Skeletal muscle satellite cell (primary cell): ENCODE data around the gene ADAMTS3.
A peak's percentile ranks its signal among the peaks of the same experiment; 100 is the strongest.

Experiments used
- H3K27me3 ChIP-seq: 2 replicates; pipeline ENCODE4 v1.7.0; 2013; ENCODE audit warnings: low read length; ENCODE audit not compliant: control insufficient read depth, insufficient read depth
- H3K36me3 ChIP-seq: 2 replicates; pipeline ENCODE4 v1.7.0; 2013; ENCODE audit warnings: mild to moderate bottlenecking, control low read depth, low read length; ENCODE audit not compliant: insufficient read depth
- H3K4me1 ChIP-seq: 2 replicates; pipeline ENCODE4 v1.7.0; 2013; ENCODE audit warnings: low read length; ENCODE audit not compliant: control insufficient read depth, insufficient read depth
- H3K4me2 ChIP-seq: 2 replicates; pipeline ENCODE4 v1.7.0; 2013; ENCODE audit warnings: mild to moderate bottlenecking, low read length
- H3K4me3 ChIP-seq: 2 replicates; pipeline ENCODE4 v1.7.0; 2013; ENCODE audit warnings: low read length
- H3K9ac ChIP-seq: 2 replicates; pipeline ENCODE4 v1.7.0; 2013; ENCODE audit warnings: mild to moderate bottlenecking, low read depth, low read length, moderate library complexity
- H3K9me3 ChIP-seq: replicated peaks from 2 replicates; pipeline ENCODE4 v1.7.0; 2013; ENCODE audit warnings: mild to moderate bottlenecking, control low read depth, low read length

ADAMTS3 gene

DNA sequence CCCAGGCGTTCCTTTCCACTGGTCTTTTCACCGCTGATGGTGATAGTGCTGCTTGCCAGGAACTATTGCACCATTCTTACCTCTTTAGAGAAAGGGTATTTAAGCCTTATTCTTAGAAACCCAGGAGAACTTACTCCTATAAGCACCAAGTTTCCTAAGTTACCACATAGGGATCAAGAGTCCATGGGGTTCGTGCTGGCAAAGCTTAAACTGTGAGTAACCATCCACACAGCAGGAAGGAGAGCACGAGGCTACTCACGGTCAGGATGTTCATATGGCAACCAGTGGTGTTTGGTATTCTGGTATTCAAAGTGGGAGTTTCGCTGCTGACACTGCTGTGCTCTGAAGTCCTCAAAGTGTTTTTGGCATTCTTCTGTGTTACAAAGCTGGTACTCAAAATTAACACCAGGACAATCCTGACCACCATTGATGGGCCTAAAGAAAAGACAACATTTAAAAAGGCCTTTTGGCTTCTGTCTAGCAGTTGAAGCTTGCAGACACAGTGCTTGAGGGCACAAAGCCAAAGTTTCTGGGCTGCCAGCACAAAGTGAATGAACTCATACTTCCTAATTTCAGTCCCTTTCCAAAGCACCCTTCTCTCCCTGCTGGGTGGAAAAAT is 256.9 kb downstream of the ADAMTS3 start:
- H3K36me3 ChIP-seq = no peaks in the 10 kb centered on the region
- peaks cover 30% of the 10 kb centered on the region for H3K4me1 ChIP-seq
- H3K27me3 ChIP-seq = no peaks in the 10 kb centered on the region
- H3K9me3 ChIP-seq = no peaks in the 10 kb centered on the region
- H3K4me2 ChIP-seq = peak overlapping the region; percentile 67
- H3K9ac ChIP-seq = peak overlapping the region; percentile 15
- H3K4me3 ChIP-seq = no peak overlapping the region

DNA sequence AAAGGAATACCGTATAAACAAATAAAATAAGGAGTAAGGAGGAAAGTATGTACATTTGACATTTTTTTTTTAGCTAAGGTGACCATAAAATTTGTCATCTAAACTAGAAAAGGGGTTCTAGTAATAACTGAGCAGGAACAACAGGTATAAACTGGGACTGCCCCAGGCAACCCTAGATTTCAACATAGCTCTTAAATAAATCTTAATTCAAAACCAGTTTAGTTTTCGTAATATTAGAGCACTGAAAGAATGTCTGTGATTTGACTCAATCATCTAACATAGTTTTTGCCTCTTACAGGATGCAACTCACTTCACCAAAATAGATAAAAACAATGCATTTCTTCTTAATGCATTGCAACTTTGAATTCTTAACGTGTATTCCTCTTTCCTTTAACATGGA is 257.7 kb downstream of the ADAMTS3 start:
- Histone ChIP-seq H3K9me3 (no peaks in the 10 kb centered on the region), H3K36me3 (no peaks in the 10 kb centered on the region), H3K4me1 (peaks cover 30% of the 10 kb centered on the region), H3K4me2 (no peak overlapping the region), H3K27me3 (no peaks in the 10 kb centered on the region), H3K9ac (no peak overlapping the region), H3K4me3 (no peak overlapping the region)

DNA sequence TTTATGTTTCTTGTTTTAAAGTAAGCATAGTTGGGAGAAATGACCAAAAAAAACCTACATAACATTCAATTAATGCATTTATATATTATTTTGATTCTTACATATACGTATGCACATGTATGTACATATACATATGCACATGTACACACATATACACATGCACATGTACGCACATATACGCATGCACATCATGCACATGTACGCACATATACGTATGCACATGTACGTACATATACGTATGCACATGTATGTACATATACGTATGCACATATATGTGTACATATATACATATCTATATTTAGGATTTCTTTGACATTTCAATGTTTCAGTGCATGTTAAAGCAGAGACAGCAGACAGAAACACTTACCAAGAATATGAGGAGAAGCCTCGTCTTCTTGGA is 263.4 kb downstream of the ADAMTS3 start:
- no peak overlapping the region for H3K4me2 ChIP-seq
- no peaks in the 10 kb centered on the region for H3K36me3 ChIP-seq
- no peak overlapping the region for H3K4me3 ChIP-seq
- H3K4me1 ChIP-seq = no peaks in the 10 kb centered on the region
- no peaks in the 10 kb centered on the region for H3K27me3 ChIP-seq
- H3K9ac ChIP-seq = no peak overlapping the region
- no peaks in the 10 kb centered on the region for H3K9me3 ChIP-seq

DNA sequence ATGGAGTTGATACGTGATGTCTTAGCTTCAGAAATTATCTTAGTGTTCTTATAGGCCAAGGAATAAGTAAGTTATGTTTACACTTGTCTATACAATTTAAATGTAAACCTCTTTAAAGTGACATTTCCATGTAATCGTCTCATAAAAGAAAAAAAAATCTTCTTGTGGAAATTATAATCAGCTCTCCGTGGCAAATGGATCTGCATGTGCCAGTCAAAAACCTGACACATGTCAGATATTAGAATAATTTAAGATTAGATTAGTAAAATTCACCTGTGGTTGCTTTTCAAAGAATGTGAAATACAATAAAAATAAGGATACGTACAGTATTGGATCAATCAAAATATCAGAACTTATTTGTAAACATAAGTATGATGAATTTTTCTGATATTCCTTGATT is 263.9 kb downstream of the ADAMTS3 start:
- no peaks in the 10 kb centered on the region for H3K4me1 ChIP-seq
- H3K27me3 ChIP-seq = no peaks in the 10 kb centered on the region
- H3K9me3 ChIP-seq = no peaks in the 10 kb centered on the region
- H3K4me3 ChIP-seq = no peak overlapping the region
- no peak overlapping the region for H3K4me2 ChIP-seq
- no peak overlapping the region for H3K9ac ChIP-seq
- H3K36me3 ChIP-seq = no peaks in the 10 kb centered on the region

DNA sequence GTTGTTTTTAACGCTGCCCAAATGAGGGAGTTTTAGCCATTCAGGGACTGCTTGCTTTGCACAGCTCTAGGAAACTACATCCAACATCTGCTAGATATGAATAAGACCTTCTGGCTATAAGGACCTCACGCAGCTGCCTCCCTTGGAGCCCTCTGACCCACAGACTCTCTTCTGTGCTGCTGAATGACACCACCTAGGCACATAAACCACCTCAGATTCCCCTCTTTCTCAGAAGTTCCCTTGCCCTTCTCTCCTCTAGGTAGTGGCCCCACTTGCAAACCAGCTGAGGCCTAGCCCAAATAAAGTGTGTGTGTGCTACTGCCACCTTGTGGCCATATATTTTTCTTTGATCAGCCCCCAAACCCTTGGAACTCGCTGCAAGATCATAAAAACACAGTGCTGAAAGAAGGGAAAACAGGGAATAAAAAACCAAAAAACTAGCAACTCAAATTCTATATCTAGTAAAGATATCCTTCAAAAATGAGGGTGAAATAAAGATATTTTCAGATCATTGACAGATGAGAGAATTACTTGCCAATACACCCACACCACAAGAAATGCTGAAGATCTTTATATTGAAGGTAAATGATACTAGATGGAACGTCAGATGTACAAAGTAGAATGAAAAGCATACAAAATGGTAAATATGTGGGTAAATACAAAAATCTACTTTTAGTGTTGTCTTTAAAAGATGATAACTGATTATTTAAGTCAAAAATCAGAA is 265.9 kb downstream of the ADAMTS3 start:
- no peaks in the 10 kb centered on the region for H3K36me3 ChIP-seq
- no peaks in the 10 kb centered on the region for H3K27me3 ChIP-seq
- no peaks in the 10 kb centered on the region for H3K4me1 ChIP-seq
- H3K4me3 ChIP-seq = no peak overlapping the region
- no peaks in the 10 kb centered on the region for H3K9me3 ChIP-seq
- H3K4me2 ChIP-seq = no peak overlapping the region
- H3K9ac ChIP-seq = no peak overlapping the region

DNA sequence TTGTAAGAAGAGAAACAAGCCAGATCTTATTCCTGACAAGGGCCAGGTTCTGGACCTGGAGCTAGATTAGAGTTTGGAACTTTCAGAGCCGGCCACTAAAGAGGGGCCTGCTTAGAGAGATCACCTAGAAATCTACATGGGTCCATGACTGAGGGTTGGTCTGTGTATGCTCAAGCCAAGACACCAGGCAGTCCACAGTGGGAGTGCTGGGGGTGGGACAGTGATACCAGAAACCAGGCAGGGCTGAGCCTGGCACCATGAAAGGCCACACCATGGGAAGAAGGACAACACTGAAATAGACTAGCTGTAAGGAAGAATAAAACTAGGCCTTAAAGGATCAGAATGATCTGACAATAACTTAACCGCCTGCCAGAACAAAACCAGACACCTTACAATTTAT is 267.3 kb downstream of the ADAMTS3 start:
- Histone ChIP-seq H3K4me2 (no peak overlapping the region), H3K4me1 (no peaks in the 10 kb centered on the region), H3K9me3 (no peaks in the 10 kb centered on the region), H3K9ac (no peak overlapping the region), H3K36me3 (no peaks in the 10 kb centered on the region), H3K4me3 (no peak overlapping the region), H3K27me3 (no peaks in the 10 kb centered on the region)

DNA sequence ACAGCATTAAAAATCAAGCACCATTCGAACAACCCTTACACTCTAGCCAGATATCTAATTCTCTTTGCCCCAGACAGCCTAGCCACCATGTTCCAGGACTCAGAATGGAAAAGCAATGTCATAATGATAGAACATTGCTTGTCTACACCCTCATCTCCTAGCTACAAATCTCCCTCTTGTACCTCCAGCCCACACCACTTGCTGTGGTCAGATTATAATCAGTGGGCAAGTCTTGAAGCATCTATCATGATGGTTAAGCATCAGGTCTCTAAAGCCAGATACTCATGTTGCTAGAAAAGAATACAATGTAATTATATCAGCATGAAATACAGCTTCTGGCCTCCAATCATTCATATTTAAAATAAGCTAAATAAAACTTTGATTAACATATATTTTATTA is 268.9 kb downstream of the ADAMTS3 start:
- Histone ChIP-seq H3K27me3 (no peaks in the 10 kb centered on the region), H3K4me3 (no peak overlapping the region), H3K4me1 (no peaks in the 10 kb centered on the region), H3K9ac (no peak overlapping the region), H3K4me2 (no peak overlapping the region), H3K9me3 (no peaks in the 10 kb centered on the region), H3K36me3 (no peaks in the 10 kb centered on the region)

DNA sequence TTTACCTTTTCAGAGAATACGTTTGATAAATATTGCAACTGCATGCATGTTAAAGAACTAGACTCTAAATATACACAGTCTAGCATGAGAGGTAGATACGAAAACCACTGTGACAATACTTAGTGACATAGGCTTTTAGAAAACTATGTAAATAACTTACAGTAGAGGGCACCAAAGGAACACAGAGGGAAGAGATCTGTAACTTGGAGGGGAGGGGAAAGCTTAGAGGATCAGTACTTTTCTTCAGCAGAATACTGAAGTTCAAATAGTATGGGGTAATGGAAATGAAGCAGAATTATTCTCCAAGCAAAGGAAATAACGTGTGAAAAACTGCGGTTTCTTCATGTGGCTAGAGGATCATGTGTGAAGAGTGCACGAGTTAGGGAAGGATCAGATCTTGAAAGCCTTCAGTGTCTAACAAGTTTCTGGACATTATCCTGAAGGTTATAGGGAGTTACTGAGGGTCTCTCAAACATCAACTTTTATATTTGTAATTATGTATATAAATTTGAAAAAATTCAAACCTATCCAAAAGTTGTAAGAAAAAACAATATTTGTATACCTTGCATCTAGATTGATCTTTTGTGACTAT is 273.0 kb downstream of the ADAMTS3 start:
- Histone ChIP-seq H3K4me3 (no peak overlapping the region), H3K36me3 (no peaks in the 10 kb centered on the region), H3K9me3 (no peaks in the 10 kb centered on the region), H3K4me2 (no peak overlapping the region), H3K27me3 (peaks cover 7% of the 10 kb centered on the region), H3K4me1 (no peaks in the 10 kb centered on the region), H3K9ac (no peak overlapping the region)

DNA sequence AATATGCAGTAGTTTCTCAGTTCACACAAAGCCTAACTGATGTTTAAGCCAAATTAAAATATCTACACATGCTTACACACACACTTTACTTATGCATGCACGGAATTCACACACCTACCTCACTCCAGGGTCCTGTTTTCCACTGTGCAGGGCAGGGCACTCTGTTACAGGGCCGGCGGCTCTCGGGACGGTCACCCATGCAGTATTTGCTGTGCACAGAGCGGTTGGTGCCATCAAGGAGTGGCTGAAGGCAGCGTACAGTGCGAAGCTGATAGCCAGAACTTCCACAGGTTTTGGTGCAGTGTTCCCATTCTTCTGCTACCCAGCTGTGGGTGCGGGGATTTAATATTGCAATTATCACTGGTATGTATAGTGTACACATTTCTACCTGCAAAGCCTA is 278.3 kb downstream of the ADAMTS3 start:
- Histone ChIP-seq H3K27me3 (peaks cover 11% of the 10 kb centered on the region), H3K9me3 (no peaks in the 10 kb centered on the region), H3K4me3 (no peak overlapping the region), H3K36me3 (no peaks in the 10 kb centered on the region), H3K9ac (no peak overlapping the region), H3K4me1 (no peaks in the 10 kb centered on the region), H3K4me2 (no peak overlapping the region)

DNA sequence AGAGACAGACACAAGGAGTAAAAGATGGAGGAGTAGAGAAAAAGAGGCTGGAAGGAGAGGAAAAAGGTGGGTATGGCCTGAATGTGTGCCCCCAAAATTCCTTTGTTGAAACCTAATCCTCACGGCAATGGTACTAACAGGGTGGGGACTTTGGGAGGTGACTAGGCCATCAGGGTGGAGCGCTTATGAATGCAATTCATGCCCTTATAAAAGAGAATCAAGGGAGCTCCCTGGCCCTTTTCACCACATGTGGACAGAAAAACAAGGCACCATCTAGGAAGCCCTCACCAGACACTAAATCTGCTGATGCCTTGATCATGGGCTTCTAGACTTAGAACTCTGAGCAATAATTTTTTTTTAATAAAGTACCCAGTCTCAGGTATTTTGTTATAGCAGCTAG is 282.1 kb downstream of the ADAMTS3 start:
- Histone ChIP-seq H3K27me3 (peaks cover 4% of the 10 kb centered on the region), H3K36me3 (no peaks in the 10 kb centered on the region), H3K9ac (no peak overlapping the region), H3K4me3 (no peak overlapping the region), H3K4me2 (no peak overlapping the region), H3K4me1 (no peaks in the 10 kb centered on the region), H3K9me3 (no peaks in the 10 kb centered on the region)

DNA sequence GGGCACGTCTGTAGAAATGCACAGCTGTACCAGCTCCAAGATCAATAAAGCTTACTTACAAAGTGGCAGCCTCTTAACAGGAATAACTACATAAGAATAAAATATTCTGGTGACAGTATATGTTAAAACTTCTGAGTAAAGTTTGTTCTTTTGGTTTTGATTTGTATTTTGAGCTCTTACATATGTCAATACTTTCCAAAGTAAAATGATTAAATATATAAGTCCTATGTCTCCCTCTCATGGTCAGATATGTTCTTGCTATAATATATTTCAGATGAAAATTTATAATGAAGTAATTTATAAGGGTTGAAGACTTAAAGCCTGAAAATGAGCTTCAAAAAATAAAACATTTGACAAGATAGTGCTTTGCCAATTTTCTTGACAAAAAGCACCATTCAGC is 282.8 kb downstream of the ADAMTS3 start:
- H3K4me1 ChIP-seq = no peaks in the 10 kb centered on the region
- no peak overlapping the region for H3K4me2 ChIP-seq
- no peaks in the 10 kb centered on the region for H3K9me3 ChIP-seq
- H3K9ac ChIP-seq = no peak overlapping the region
- no peaks in the 10 kb centered on the region for H3K36me3 ChIP-seq
- peaks cover 4% of the 10 kb centered on the region for H3K27me3 ChIP-seq
- H3K4me3 ChIP-seq = no peak overlapping the region

DNA sequence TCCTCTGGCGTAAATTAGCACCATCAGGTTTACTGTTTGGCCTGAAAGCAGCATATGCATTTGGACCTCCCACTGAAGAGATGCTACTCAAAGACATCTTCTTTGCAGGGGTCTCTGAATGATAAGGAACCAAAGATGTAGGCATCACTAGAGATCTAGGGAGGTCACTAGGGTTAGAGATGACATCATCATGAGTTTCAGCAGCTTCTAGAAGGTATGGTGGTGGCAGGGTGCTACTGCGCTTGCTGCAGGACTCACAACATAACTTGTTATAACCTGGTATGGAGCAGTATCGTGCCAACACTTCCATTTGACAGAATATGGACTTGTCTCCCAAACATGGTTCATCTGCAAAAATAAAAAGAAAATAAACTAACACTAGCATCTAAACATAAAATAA is 285.7 kb downstream of the ADAMTS3 start:
- H3K9ac ChIP-seq = no peak overlapping the region
- H3K9me3 ChIP-seq = no peaks in the 10 kb centered on the region
- no peaks in the 10 kb centered on the region for H3K36me3 ChIP-seq
- no peak overlapping the region for H3K4me3 ChIP-seq
- H3K4me1 ChIP-seq = no peaks in the 10 kb centered on the region
- no peaks in the 10 kb centered on the region for H3K27me3 ChIP-seq
- no peak overlapping the region for H3K4me2 ChIP-seq
